ENCODE measurements around the gene SCNN1A.

SCNN1A gene

GRCh38 chr12:6375269-6376078, at the start of gene SCNN1A:
Gene SCNN1A, minus strand, starts transcription at chr12:6375563. Its CDS starts 780 bp downstream, at chr12:6374783.
- Histone ChIP-seq H3K27me3 (ENCODE audit: low read length) (no peaks in the 10 kb centered on the region), H3K79me2 (ENCODE audit: insufficient read depth, low read length) (no peaks in the 10 kb centered on the region), H3K27ac (ENCODE audit: low read depth, low read length) (no peak within 1 kb of the TSS), H3F3A (ENCODE audit: insufficient read depth) (no peaks in the 10 kb centered on the region), H3K36me3 (ENCODE audit: low read length) (no peaks in the 10 kb centered on the region), H2AFZ (ENCODE audit: low read depth, low read length, severe bottlenecking) (no peak within 1 kb of the TSS), H3K4me3 (ENCODE audit: insufficient read depth, low read length, poor library complexity, severe bottlenecking) (no peak within 1 kb of the TSS), H3K9ac (ENCODE audit: low read length) (no peak within 1 kb of the TSS), H3K9me3 (ENCODE audit: insufficient read depth, low read length) (no peaks in the 10 kb centered on the region), H3K4me2 (ENCODE audit: low read depth, low read length, poor library complexity, severe bottlenecking) (no peak within 1 kb of the TSS), H4K20me1 (ENCODE audit: low read depth, low read length) (no peaks in the 10 kb centered on the region), H3K9me2 (replicated peaks; ENCODE audit: insufficient read depth, low read length) (no peaks in the 10 kb centered on the region)
- TF ChIP-seq EZH2phosphoT487 (conservative IDR thresholded peaks at IDR 0.05; ENCODE audit: low read length) = no peak
- no peak for TF ChIP-seq CTCF (IDR thresholded peaks at IDR 0.05; ENCODE audit: insufficient read depth, low read length, poor library complexity, severe bottlenecking)

DNA sequence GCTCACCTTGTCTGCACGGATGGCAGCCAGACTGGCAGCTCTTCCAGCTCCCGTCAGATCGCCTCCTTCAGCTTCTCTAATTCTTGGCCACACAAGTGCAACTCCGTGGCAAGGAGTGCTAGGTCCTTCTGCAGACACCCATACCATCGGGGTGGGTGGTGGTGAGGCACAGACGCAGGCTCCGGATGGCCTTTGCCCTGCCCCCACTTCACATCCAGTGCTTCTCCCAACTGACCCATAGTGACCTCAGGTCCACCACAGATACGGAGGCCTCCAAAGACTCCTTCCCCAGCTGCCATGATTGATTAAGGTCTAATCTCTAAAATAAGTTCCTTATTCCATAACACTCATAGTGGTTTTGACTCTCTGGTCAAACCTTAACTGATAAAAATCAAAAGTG, 49.5 kb upstream of the SCNN1A start:
- no peaks in the 10 kb centered on the region for H3K27me3 ChIP-seq (ENCODE audit: low read length)
- H4K20me1 ChIP-seq (ENCODE audit: low read depth, low read length) = no peaks in the 10 kb centered on the region
- TF ChIP-seq EZH2phosphoT487 (conservative IDR thresholded peaks at IDR 0.05; ENCODE audit: low read length) = no peak
- no peak for TF ChIP-seq CTCF (IDR thresholded peaks at IDR 0.05; ENCODE audit: insufficient read depth, low read length, poor library complexity, severe bottlenecking)
- H2AFZ ChIP-seq (ENCODE audit: low read depth, low read length, severe bottlenecking) = peak overlapping the region; percentile 72
- H3K9me3 ChIP-seq (ENCODE audit: insufficient read depth, low read length) = no peaks in the 10 kb centered on the region
- H3K4me3 ChIP-seq (ENCODE audit: insufficient read depth, low read length, poor library complexity, severe bottlenecking) = no peak overlapping the region
- no peaks in the 10 kb centered on the region for H3K36me3 ChIP-seq (ENCODE audit: low read length)
- peaks cover 52% of the 10 kb centered on the region for H3F3A ChIP-seq (ENCODE audit: insufficient read depth)
- no peaks in the 10 kb centered on the region for H3K79me2 ChIP-seq (ENCODE audit: insufficient read depth, low read length)
- peak overlapping the region; percentile 94 for H3K27ac ChIP-seq (ENCODE audit: low read depth, low read length)
- peak overlapping the region; percentile 34 for H3K4me2 ChIP-seq (ENCODE audit: low read depth, low read length, poor library complexity, severe bottlenecking)
- peak overlapping the region; percentile 36 for H3K9ac ChIP-seq (ENCODE audit: low read length)
- no peaks in the 10 kb centered on the region for H3K9me2 ChIP-seq (replicated peaks; ENCODE audit: insufficient read depth, low read length)

DNA sequence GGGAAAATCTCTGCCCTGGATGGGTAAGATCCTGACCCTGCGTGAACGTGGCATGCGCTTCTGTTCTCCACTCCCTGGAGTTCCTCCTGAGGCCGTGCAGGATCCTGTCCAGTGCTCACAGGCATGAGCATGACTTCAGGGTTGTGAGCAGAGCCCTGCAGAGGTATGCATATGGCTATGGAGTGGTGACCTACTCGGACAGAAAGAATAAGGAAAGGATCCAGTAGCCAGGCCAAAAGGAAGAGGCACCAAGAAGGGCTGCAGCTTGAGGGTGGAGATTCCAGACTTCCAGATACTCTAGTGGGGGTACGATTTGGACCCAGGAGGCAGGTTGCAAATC, 48.6 kb upstream of the SCNN1A start:
- no peaks in the 10 kb centered on the region for H3K27me3 ChIP-seq (ENCODE audit: low read length)
- no peak overlapping the region for H3K4me3 ChIP-seq (ENCODE audit: insufficient read depth, low read length, poor library complexity, severe bottlenecking)
- TF ChIP-seq EZH2phosphoT487 (conservative IDR thresholded peaks at IDR 0.05; ENCODE audit: low read length) = no peak
- TF ChIP-seq CTCF (IDR thresholded peaks at IDR 0.05; ENCODE audit: insufficient read depth, low read length, poor library complexity, severe bottlenecking) = no peak
- H2AFZ ChIP-seq (ENCODE audit: low read depth, low read length, severe bottlenecking) = peak overlapping the region; percentile 72
- no peaks in the 10 kb centered on the region for H3K79me2 ChIP-seq (ENCODE audit: insufficient read depth, low read length)
- H3F3A ChIP-seq (ENCODE audit: insufficient read depth) = peaks cover 48% of the 10 kb centered on the region
- H3K27ac ChIP-seq (ENCODE audit: low read depth, low read length) = peak overlapping the region; percentile 94
- H3K9me3 ChIP-seq (ENCODE audit: insufficient read depth, low read length) = no peaks in the 10 kb centered on the region
- no peaks in the 10 kb centered on the region for H3K9me2 ChIP-seq (replicated peaks; ENCODE audit: insufficient read depth, low read length)
- H3K9ac ChIP-seq (ENCODE audit: low read length) = peak overlapping the region; percentile 36
- peak overlapping the region; percentile 34 for H3K4me2 ChIP-seq (ENCODE audit: low read depth, low read length, poor library complexity, severe bottlenecking)
- no peaks in the 10 kb centered on the region for H4K20me1 ChIP-seq (ENCODE audit: low read depth, low read length)
- H3K36me3 ChIP-seq (ENCODE audit: low read length) = no peaks in the 10 kb centered on the region
